Neural cell (in vitro differentiated cells): ENCODE data around the gene GFI1. TPM values are rescaled to one million over a fixed set of nuclear protein-coding genes. Genes with fewer than 3 reads are reported as not detected.
"Not testable (repeated sequence)": the region's sequence is repeated elsewhere in the genome, so short reads cannot be mapped to it uniquely, and the experiment has no call there.

Experiments
- H2AFZ ChIP-seq: fragments of 200-600, 300-800 bp; sonication (generic), shearing (Covaris generic); 2 replicates; pipeline ENCODE4 v1.6.0; 2014; ENCODE audit warnings: low read depth, mild to moderate bottlenecking, antibody characterized with exemption, low read length, moderate library complexity
- H3F3A ChIP-seq: fragments of 200-600 bp; shearing (Covaris generic); 2 replicates; pipeline ENCODE4 v1.6.1; 2016; ENCODE audit warnings: mild to moderate bottlenecking, moderate library complexity, mixed read lengths, antibody characterized with exemption, low read length; ENCODE audit not compliant: insufficient read depth, poor library complexity, severe bottlenecking
- H3K27ac ChIP-seq: fragments of 200-600, 300-800 bp; sonication (generic), shearing (Covaris generic); 2 replicates; pipeline ENCODE4 v1.5.1; 2014; ENCODE audit warnings: mild to moderate bottlenecking, low read length, moderate library complexity
- H3K27me3 ChIP-seq: fragments of 300-800, 200-600 bp; sonication (generic), shearing (Covaris generic); 2 replicates; pipeline ENCODE4 v1.6.0; 2014; ENCODE audit warnings: mild to moderate bottlenecking, low read depth, low read length, moderate library complexity; ENCODE audit not compliant: insufficient read depth
- H3K36me3 ChIP-seq: fragments of 300-800, 200-600 bp; sonication (generic), shearing (Covaris generic); 2 replicates; pipeline ENCODE4 v1.5.1; 2014; ENCODE audit warnings: mild to moderate bottlenecking, antibody characterized with exemption, low read length, moderate library complexity; ENCODE audit not compliant: insufficient read depth
- H3K4me2 ChIP-seq: fragments of 300-800, 200-600 bp; sonication (generic), shearing (Covaris generic); 2 replicates; pipeline ENCODE4 v1.6.0; 2014; ENCODE audit warnings: mild to moderate bottlenecking, low read length
- H3K4me3 ChIP-seq: fragments of 300-800, 200-600 bp; sonication (generic), shearing (Covaris generic); 2 replicates; pipeline ENCODE4 v1.5.1; 2014; ENCODE audit warnings: mild to moderate bottlenecking, low read length, moderate library complexity
- H3K79me2 ChIP-seq: fragments of 200-600 bp; shearing (Covaris generic); replicated peaks from 2 replicates; pipeline ENCODE4 v1.6.0; 2014; ENCODE audit warnings: mild to moderate bottlenecking, low read length, moderate library complexity; ENCODE audit not compliant: insufficient read depth
- H3K9ac ChIP-seq: fragments of 300-800, 200-600 bp; sonication (generic), shearing (Covaris generic); 2 replicates; pipeline ENCODE4 v1.6.1; 2016; ENCODE audit warnings: mild to moderate bottlenecking, low read length, mixed read lengths
- H3K9me2 ChIP-seq: fragments of 200-600 bp; shearing (Covaris generic); 2 replicates; pipeline ENCODE4 v1.6.1; 2016; ENCODE audit warnings: mild to moderate bottlenecking, low read length, mixed read lengths; ENCODE audit not compliant: insufficient read depth
- H3K9me3 ChIP-seq: fragments of 200-600, 300-800 bp; sonication (generic), shearing (Covaris generic); 2 replicates; pipeline ENCODE4 v1.6.1; 2016; ENCODE audit warnings: mild to moderate bottlenecking, mixed run types, low read length, moderate library complexity, mixed read lengths
- H4K20me1 ChIP-seq: fragments of 200-600 bp; shearing (Covaris generic); 2 replicates; pipeline ENCODE4 v1.6.1; 2016; ENCODE audit warnings: mild to moderate bottlenecking, mixed run types; ENCODE audit not compliant: insufficient read depth
- EP300 ChIP-seq: fragments of 450-650 bp; conservative IDR thresholded peaks from 2 replicates; pipeline ENCODE4 v1.6.1; 2014; ENCODE audit warnings: antibody characterized with exemption, mild to moderate bottlenecking, moderate library complexity; ENCODE audit not compliant: poor library complexity, severe bottlenecking
- EZH2 ChIP-seq: fragments of 200-600, 300-800 bp; shearing (Covaris generic), sonication (generic); IDR thresholded peaks from 2 replicates; pipeline ENCODE4 v1.6.1; 2014; ENCODE audit warnings: antibody characterized with exemption, low read length, borderline replicate concordance, mild to moderate bottlenecking; ENCODE audit not compliant: insufficient read depth, poor library complexity, severe bottlenecking
- MXI1 ChIP-seq: fragments of 450-650 bp; conservative IDR thresholded peaks from 2 replicates; pipeline ENCODE4 v1.6.1; 2014; ENCODE audit warnings: antibody characterized with exemption, mild to moderate bottlenecking; ENCODE audit not compliant: poor library complexity, severe bottlenecking
- POLR2AphosphoS5 ChIP-seq: IDR thresholded peaks from 2 replicates; pipeline ENCODE4 v1.6.1; 2012
- RAD21 ChIP-seq: fragments of 450-650 bp; conservative IDR thresholded peaks from 2 replicates; pipeline ENCODE4 v1.6.1; 2014; ENCODE audit warnings: antibody characterized with exemption, mild to moderate bottlenecking, moderate library complexity
- SMC3 ChIP-seq: fragments of 450-650 bp; conservative IDR thresholded peaks from 2 replicates; pipeline ENCODE4 v1.6.1; 2014; ENCODE audit warnings: antibody characterized with exemption, mild to moderate bottlenecking, moderate library complexity; ENCODE audit not compliant: poor library complexity
- polyA minus RNA-seq: library from RNA; depleted of rRNA, polyadenylated mRNA; stranded (reverse); fragments of >200 nt; gene quantifications from 2 replicates; pipeline ENCODE4 v1.2.3, GENCODE V29; 2014
- polyA plus RNA-seq: library from polyadenylated mRNA; depleted of rRNA; stranded (reverse); fragments of >200 nt; gene quantifications from 2 replicates; pipeline ENCODE4 v1.2.3, GENCODE V29; 2014
- TF ChIP-seq, protein P1 (sequence below): IDR thresholded peaks from 2 replicates; pipeline ENCODE4 v1.6.1; 2012; ENCODE audit warnings: borderline replicate concordance

GFI1 gene
- not detected in 2 replicates for polyA plus RNA-seq
- polyA minus RNA-seq = not detected in 2 replicates

DNA sequence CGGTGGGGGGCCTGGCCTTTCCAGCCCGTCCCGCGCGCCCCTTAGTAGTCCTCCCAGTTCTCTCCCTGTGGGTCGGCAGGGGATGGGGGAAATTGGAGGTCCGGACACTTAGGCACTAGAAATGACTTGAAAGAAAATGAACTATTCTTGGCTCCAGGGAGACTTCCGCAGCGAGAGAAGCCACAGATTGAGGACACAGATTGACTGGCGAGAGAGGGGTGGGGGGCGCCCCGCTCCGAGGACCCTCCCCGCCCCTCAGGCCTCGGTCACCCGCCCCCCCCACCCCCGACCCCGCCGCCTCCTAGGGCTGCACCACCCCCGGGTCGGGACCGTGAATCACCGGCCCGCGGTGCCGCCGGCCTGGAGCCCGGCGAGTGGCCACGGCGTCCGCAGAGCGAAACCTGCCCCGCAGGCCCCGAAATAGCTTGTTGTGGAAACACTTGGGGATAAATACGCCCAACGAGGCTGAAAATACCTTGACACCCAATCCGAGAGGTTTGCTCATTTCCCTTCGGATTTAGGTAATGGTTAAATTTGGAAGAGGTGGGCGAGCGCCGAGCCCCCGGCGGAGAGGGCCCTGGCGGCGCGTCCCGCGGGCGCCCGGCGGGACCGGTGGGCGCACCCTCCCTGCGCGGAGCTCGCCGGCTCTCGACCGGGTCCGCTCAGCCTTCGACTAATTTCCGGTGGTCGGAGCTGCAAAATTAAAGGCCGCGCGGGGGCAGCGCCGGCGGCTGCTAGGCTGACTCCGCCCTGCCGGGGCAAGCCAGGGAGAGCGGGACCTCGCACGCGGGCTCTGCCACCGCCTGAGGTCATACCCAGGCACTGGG, at the start of gene GFI1:
TSS of gene GFI1 (minus strand) at position 675 of the 827 bp plus-strand sequence. CDS start 3,438 bp downstream, outside the sequence.
- TF ChIP-seq EZH2 (peak; percentile 75), MXI1 (no peak)
- Histone ChIP-seq H3K27me3 (peaks cover 88% of the 10 kb centered on the region), H4K20me1 (no peaks in the 10 kb centered on the region), H3K36me3 (no peaks in the 10 kb centered on the region), H3K9me2 (no peaks in the 10 kb centered on the region), H3F3A (no peaks in the 10 kb centered on the region), H3K4me3 (peak within 1 kb of the TSS; percentile 61), H3K27ac (no peak within 1 kb of the TSS), H3K9me3 (no peaks in the 10 kb centered on the region), H3K4me2 (no peak within 1 kb of the TSS), H2AFZ (no peak within 1 kb of the TSS), H3K79me2 (no peaks in the 10 kb centered on the region), H3K9ac (no peak within 1 kb of the TSS)

GRCh38 chr1:92532371-92532770, 45.6 kb upstream of the GFI1 start:
- H3K9me3 ChIP-seq, H3K36me3 ChIP-seq, H3K79me2 ChIP-seq, H3K27ac ChIP-seq, H3K4me3 ChIP-seq, H3K4me2 ChIP-seq, H2AFZ ChIP-seq, H3K27me3 ChIP-seq, H3K9ac ChIP-seq, H3K9me2 ChIP-seq, H3F3A ChIP-seq, H4K20me1 ChIP-seq: not testable (repeated sequence)

- not testable (repeated sequence) for H3K27me3 ChIP-seq, H3K4me2 ChIP-seq, H3K9me2 ChIP-seq, H4K20me1 ChIP-seq, H3K79me2 ChIP-seq, H3K9ac ChIP-seq, H2AFZ ChIP-seq, H3K4me3 ChIP-seq, H3K9me3 ChIP-seq, H3F3A ChIP-seq, H3K36me3 ChIP-seq, H3K27ac ChIP-seq
Measured at GRCh38 chr1:92531939-92532338, 45.2 kb upstream of the GFI1 start.

- H3K36me3 ChIP-seq = no peaks in the 10 kb centered on the region
- H4K20me1 ChIP-seq = no peaks in the 10 kb centered on the region
- TF ChIP-seq POLR2AphosphoS5 (no peak), EP300 (no peak), SMC3 (no peak), EZH2 (no peak), MXI1 (no peak), RAD21 (no peak)
- TF ChIP-seq, protein P1, sequence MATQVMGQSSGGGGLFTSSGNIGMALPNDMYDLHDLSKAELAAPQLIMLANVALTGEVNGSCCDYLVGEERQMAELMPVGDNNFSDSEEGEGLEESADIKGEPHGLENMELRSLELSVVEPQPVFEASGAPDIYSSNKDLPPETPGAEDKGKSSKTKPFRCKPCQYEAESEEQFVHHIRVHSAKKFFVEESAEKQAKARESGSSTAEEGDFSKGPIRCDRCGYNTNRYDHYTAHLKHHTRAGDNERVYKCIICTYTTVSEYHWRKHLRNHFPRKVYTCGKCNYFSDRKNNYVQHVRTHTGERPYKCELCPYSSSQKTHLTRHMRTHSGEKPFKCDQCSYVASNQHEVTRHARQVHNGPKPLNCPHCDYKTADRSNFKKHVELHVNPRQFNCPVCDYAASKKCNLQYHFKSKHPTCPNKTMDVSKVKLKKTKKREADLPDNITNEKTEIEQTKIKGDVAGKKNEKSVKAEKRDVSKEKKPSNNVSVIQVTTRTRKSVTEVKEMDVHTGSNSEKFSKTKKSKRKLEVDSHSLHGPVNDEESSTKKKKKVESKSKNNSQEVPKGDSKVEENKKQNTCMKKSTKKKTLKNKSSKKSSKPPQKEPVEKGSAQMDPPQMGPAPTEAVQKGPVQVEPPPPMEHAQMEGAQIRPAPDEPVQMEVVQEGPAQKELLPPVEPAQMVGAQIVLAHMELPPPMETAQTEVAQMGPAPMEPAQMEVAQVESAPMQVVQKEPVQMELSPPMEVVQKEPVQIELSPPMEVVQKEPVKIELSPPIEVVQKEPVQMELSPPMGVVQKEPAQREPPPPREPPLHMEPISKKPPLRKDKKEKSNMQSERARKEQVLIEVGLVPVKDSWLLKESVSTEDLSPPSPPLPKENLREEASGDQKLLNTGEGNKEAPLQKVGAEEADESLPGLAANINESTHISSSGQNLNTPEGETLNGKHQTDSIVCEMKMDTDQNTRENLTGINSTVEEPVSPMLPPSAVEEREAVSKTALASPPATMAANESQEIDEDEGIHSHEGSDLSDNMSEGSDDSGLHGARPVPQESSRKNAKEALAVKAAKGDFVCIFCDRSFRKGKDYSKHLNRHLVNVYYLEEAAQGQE = no peak
- H2AFZ ChIP-seq = no peak overlapping the region
- no peaks in the 10 kb centered on the region for H3K79me2 ChIP-seq
- H3K27ac ChIP-seq = no peak overlapping the region
- H3K9me2 ChIP-seq = no peaks in the 10 kb centered on the region
- H3K9me3 ChIP-seq = no peaks in the 10 kb centered on the region
- H3K27me3 ChIP-seq = no peaks in the 10 kb centered on the region
- no peak overlapping the region for H3K4me3 ChIP-seq
- H3F3A ChIP-seq = no peaks in the 10 kb centered on the region
- no peak overlapping the region for H3K4me2 ChIP-seq
- no peak overlapping the region for H3K9ac ChIP-seq
Measured at GRCh38 chr1:92527670-92528069, 40.9 kb upstream of the GFI1 start.

GRCh38 chr1:92524944-92525590, 38.3 kb upstream of the GFI1 start:
- H3K79me2 ChIP-seq, H3K4me2 ChIP-seq, H3K9me3 ChIP-seq, H3K9me2 ChIP-seq, H2AFZ ChIP-seq, H3K27me3 ChIP-seq, H4K20me1 ChIP-seq, H3K4me3 ChIP-seq, H3K36me3 ChIP-seq, H3F3A ChIP-seq, H3K27ac ChIP-seq, H3K9ac ChIP-seq: not testable (repeated sequence)
